RWPE2 (cell line): ENCODE measurements around the gene SLC27A5.
A peak's percentile ranks its signal among the peaks of the same experiment; 100 is the strongest.

Source experiments
- ATAC-seq: fragments of 200-7000 bp; cut with Tn5 transposase; 3 replicates; pipeline ENCODE4 v1.9.1; 2021; ENCODE audit warnings: low read depth
- DNase-seq: peaks from one replicate; pipeline ENCODE4 v3.0.0-alpha.2; 2020; ENCODE audit warnings: low spot score
- H3K27ac ChIP-seq: fragments of 450-650 bp; 2 replicates; pipeline ENCODE4 v1.5.1; 2017; ENCODE audit warnings: mild to moderate bottlenecking; ENCODE audit not compliant: poor library complexity, severe bottlenecking
- H3K27me3 ChIP-seq: fragments of 250-450 bp; sonication (Bioruptor Pico); 2 replicates; pipeline ENCODE4 v1.5.1; 2021; ENCODE audit warnings: mild to moderate bottlenecking, moderate library complexity; ENCODE audit not compliant: insufficient read depth, poor library complexity, severe bottlenecking
- H3K36me3 ChIP-seq: fragments of 250-450 bp; sonication (Bioruptor Pico); 2 replicates; pipeline ENCODE4 v1.5.1; 2020; ENCODE audit warnings: low read depth, mild to moderate bottlenecking, moderate library complexity
- H3K4me1 ChIP-seq: fragments of 250-450 bp; sonication (Bioruptor Pico); 2 replicates; pipeline ENCODE4 v1.5.1; 2021; ENCODE audit warnings: mild to moderate bottlenecking, moderate library complexity; ENCODE audit not compliant: insufficient read depth, poor library complexity, severe bottlenecking
- H3K4me3 ChIP-seq: fragments of 250-450 bp; sonication (Bioruptor Pico); 2 replicates; pipeline ENCODE4 v1.5.1; 2021; ENCODE audit warnings: mild to moderate bottlenecking, moderate library complexity; ENCODE audit not compliant: severe bottlenecking
- H3K9me3 ChIP-seq: fragments of 250-450 bp; sonication (Bioruptor Pico); 2 replicates; pipeline ENCODE4 v1.5.1; 2021; ENCODE audit warnings: mild to moderate bottlenecking, moderate library complexity; ENCODE audit not compliant: severe bottlenecking
- CTCF ChIP-seq: fragments of 450-650 bp; IDR thresholded peaks from one replicate; pipeline ENCODE4 v1.5.1; 2017; ENCODE audit warnings: mild to moderate bottlenecking, moderate library complexity; ENCODE audit not compliant: poor library complexity, severe bottlenecking

The SLC27A5 gene

DNA sequence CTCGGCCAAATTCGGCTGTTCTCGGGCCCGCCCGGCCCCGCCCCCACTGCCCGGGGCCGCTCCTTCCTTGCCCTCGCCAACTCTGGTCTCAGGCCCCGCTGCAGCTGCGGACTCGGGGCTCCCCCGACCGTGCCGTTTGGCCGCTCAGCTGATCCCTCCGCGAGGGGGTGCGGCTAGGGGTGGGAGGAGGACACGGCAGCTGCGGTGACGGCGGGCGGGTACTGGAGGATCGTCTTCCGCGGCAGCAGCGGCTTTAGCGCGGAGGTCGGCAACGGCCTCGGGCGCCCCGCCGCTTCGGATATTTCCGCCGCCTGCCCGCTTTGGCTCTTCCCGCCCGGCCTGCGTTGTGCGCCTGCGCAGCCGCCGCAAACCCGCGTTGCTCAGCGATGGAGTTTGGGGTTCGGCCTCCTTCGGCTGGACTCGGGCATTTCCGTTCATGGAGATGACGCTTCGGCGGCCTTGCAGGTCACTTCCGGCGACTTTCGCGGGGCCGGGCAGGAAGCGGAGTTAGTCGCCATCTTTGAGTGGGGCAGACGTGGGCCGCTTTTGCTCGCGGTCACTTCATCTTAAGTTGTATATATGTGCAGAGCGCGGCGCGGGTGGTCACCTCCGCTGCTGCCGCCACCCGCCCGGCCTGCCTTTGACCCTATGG is 47.0 kb upstream of the SLC27A5 start:
- no peak for TF ChIP-seq CTCF
- Histone ChIP-seq H3K36me3 (peaks cover 14% of the 10 kb centered on the region), H3K9me3 (no peaks in the 10 kb centered on the region), H3K27ac (peak overlapping the region; percentile 90), H3K4me1 (no peaks in the 10 kb centered on the region), H3K4me3 (peak overlapping the region; percentile 64), H3K27me3 (no peaks in the 10 kb centered on the region)
- ATAC-seq (peak; percentile 38), DNase-seq (peak; percentile 98)

DNA sequence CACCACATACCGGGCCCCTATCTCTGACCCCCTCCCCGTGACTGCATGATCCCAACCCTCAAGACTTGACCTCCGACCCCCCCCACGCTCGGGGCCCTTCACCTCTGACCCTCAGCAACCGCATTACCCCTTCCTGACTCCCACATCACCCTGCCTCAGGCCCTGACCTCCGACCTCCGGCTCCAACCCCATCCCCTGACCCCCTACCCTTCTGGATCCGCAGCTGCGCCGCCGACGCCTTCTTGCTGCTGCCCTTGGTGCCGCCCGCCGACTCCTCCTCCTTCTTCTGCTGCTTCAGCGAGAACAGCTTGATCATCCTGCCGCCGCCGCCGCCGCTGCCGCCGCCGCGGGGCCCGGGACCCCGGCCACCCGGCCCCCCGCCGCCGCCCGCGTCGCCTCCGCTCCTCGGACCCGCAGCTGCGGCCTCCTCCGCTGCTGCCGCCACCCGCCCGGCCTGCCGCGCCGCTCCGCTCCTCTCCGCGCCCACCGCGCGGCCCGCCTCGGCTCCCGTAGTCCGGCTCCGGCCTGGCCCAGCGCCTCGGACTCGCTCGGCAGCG is 46.4 kb upstream of the SLC27A5 start, which contains the start of gene UBE2M:
UBE2M (minus strand) TSS at position 546 of the 557 bp plus-strand sequence; CDS start at position 316, 230 bp downstream.
- Histone ChIP-seq H3K9me3 (no peaks in the 10 kb centered on the region), H3K4me1 (no peaks in the 10 kb centered on the region), H3K27ac (peak within 1 kb of the TSS; percentile 90), H3K36me3 (peaks cover 14% of the 10 kb centered on the region), H3K4me3 (peak within 1 kb of the TSS; percentile 64), H3K27me3 (no peaks in the 10 kb centered on the region)
- TF ChIP-seq CTCF, result no peak
- DNase-seq, result no peak
- no peak for ATAC-seq

- Histone ChIP-seq H3K36me3 (peaks cover 14% of the 10 kb centered on the region), H3K9me3 (no peaks in the 10 kb centered on the region), H3K4me3 (peak overlapping the region; percentile 64), H3K27me3 (no peaks in the 10 kb centered on the region), H3K27ac (peak overlapping the region; percentile 90), H3K4me1 (no peaks in the 10 kb centered on the region)
- TF ChIP-seq CTCF, result no peak
- DNase-seq, result no peak
- ATAC-seq, result no peak
Measured at GRCh38 chr19:58557221-58558065, 45.7 kb upstream of the SLC27A5 start.

DNA sequence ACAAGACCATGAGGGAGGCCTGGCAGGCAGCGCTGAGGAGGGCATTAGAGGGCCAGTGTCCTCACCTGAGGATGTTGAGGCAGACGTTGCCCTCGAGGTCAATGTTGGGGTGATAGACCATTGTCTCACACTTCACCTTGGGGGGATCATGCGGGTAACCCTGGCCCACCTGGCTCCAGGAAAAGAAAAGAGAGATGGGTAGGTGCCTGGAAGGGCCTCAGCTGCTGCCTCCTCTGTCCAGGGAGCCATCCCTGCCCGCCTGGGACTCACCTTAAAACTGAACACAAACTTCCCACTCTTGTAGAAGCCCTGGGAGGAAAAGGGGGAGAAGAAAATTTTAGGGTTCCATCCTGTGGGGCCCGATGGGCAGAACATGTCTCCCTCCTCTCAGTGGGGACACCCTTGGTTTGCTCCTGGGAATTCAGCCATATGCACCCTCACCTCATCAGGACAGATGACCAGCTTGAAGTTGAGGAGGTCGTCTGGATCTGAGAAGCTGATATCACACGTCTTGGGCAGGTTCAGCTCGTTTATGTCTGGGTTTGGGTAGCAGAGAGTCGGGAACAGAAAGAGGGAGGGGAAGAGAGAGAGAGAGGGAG is 44.9 kb upstream of the SLC27A5 start:
- H3K36me3 ChIP-seq, result peaks cover 21% of the 10 kb centered on the region
- ATAC-seq (no peak), DNase-seq (no peak)
- H3K27me3 ChIP-seq, result no peaks in the 10 kb centered on the region
- H3K4me1 ChIP-seq, result no peaks in the 10 kb centered on the region
- peak overlapping the region; percentile 64 for H3K4me3 ChIP-seq
- H3K9me3 ChIP-seq, result no peaks in the 10 kb centered on the region
- peak overlapping the region; percentile 90 for H3K27ac ChIP-seq
- no peak for TF ChIP-seq CTCF
